ENCODE data around the gene SH2D5.
A peak's percentile ranks its signal among the peaks of the same experiment; 100 is the strongest.

Gene SH2D5

GRCh38 chr1:20711285-20712214 lies 21.0 kb downstream of the SH2D5 start:
- no peak for DNase-seq

- DNase-seq = no peak
These were observed 21.8 kb downstream of the SH2D5 start for GRCh38 chr1:20710469-20711284.

DNA sequence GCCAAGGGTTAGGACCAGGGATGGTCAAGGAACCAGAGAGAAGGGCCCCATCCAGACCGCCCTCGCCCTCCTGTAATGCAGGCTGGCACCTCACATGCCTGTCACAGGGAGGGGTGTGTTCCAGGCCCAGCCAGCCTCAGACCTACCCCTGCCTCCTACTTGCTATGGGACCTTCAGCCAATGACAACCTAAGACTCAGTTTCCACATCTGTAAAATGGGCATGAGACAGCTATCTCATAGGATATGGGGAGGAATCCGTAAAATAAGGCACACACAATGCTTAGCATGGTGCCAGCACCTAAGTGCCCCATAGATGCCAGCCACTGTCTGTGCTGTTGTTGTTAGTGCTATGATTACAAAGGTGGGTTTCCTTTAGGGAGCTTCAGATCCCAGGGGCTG lies 22.6 kb downstream of the SH2D5 start:
- DNase-seq = no peak

DNA sequence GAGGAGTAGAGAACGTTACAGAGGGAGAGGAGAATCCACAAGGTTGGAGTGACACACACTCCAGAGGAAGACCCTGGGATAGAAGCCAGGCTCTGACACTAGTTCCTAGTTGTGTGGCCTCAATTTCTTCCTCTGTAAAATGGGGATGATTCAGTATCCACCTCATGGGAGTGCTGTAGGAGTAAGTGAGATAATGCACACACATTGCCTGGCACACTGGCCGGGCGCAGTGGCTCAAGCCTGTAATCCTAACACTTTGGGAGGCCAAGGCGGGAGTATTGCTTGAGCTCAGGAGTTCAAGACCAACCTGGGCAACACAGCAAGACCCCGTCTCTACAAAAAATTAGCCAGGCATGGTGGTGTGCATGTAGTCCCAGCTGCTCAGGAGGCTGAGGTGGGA lies 23.6 kb downstream of the SH2D5 start:
- no peak for DNase-seq

DNA sequence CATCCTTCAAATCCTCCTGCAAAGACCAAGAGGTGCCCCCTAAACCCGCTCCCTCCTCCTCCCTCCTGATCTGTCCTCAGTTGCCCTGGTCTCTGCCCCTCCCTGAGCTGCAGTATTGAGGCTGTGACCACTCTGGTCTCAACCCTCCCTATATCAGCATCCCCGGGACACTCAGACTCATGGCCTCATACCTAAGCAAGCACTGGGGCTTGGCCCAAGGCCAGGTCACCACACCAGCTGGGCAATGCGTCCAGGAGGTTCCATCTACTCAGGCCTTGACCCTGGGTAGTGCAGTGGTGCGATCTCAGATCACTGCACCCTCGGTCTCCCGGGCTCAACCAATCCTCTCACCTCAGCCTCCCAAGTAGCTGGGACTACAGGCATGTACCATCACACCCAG lies 24.4 kb downstream of the SH2D5 start:
- no peak for DNase-seq

DNA sequence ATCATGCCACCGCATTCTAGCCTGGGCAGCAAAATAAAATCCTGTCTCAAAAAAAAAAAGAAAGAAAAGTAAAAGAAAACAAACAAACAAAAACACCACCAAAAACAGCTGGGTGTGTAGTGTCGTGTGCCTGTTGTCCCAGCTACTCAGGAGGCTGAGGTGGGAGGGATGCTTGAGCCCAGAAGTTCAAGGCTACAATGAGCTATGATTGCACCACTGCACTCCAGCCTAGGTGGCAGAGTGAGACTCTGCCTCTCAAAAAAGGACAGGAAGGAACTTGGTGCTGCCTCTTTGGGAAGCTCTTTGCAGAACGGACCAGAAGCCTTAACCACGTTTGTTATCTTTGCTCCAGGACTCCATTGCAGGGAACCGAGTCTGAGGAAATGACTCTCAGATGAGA lies 25.7 kb downstream of the SH2D5 start:
- DNase-seq = no peak

GRCh38 chr1:20705203-20705755 lies 27.2 kb downstream of the SH2D5 start:
- no peak for DNase-seq

- no peak for DNase-seq
These were observed 27.9 kb downstream of the SH2D5 start for GRCh38 chr1:20704390-20705202.

DNA sequence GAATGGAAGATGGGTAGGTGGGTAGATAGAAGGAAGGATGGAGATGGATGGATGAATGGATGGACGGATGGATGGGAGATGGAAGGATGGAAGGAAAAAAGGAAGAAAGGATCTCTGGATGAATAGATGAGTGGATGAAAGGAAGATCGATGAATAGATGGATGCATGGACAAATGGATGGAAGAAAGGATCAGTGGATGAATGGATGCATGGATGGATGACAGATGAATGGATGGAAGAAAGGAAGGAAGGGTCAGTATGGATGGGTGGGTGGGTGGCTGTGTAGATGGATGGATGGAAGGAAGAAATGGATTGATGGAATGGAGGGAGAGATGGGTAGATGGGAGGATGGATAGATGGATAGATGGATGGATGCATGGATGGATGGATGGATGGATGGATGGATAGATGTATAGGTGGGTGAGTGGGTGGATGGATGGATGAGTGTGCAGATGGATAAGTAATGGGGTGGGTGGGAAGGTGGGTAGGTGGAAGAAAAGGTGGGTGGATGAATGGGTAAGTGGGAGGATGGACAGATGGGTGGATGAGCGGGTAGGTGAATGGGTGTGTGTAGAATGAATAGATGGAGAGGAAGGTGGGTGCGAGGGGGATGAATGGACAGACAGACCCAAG lies 29.3 kb downstream of the SH2D5 start:
- no peak for DNase-seq

- peak in 1 of 2 experiments; percentile 30 for DNase-seq
These were observed 30.1 kb downstream of the SH2D5 start for GRCh38 chr1:20702416-20702815.

- DNase-seq = no peak
These were observed 30.7 kb downstream of the SH2D5 start for GRCh38 chr1:20701847-20702246.

DNA sequence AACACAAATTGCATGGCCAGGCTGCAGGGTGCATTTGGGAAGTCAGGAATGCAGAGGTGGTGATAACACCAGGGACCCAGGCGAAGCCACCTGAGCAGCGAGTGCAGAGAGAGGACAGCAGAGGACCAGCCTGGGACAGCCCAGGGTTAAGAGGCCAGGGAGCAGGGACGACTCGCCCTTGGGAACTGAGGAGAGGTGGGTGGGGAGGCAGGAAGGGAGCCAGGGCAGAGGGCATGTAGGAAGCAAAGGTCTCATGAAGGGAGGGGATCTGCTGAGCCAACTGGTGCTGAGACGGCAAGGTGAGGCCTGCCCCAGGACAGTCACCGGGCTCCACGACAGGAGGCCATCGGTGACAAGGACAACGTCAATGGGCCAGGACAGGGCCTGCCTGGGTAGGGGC lies 31.1 kb downstream of the SH2D5 start:
- DNase-seq = no peak

- DNase-seq = no peak
These were observed 31.8 kb downstream of the SH2D5 start for GRCh38 chr1:20700636-20701215.

DNA sequence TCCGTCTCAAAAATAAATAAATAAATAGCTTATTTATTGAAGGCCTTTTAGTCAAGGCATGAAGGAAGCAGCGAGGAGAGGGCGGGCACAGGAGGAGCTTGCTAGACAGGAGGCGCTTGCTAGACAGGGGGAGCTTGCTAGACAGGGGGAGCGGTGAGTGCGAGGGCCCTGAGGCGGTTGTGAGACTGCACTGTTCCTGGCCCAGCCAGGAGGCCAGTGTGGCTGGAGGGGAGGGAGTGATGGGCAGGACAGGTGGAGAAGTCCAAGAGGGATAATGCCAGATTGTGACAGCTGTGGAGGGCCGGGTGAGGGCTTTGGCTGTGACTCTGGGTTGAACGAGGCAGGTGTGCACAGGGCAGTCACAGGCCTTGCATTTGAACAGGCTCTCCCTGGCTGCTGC lies 32.9 kb downstream of the SH2D5 start:
- DNase-seq = no peak

DNA sequence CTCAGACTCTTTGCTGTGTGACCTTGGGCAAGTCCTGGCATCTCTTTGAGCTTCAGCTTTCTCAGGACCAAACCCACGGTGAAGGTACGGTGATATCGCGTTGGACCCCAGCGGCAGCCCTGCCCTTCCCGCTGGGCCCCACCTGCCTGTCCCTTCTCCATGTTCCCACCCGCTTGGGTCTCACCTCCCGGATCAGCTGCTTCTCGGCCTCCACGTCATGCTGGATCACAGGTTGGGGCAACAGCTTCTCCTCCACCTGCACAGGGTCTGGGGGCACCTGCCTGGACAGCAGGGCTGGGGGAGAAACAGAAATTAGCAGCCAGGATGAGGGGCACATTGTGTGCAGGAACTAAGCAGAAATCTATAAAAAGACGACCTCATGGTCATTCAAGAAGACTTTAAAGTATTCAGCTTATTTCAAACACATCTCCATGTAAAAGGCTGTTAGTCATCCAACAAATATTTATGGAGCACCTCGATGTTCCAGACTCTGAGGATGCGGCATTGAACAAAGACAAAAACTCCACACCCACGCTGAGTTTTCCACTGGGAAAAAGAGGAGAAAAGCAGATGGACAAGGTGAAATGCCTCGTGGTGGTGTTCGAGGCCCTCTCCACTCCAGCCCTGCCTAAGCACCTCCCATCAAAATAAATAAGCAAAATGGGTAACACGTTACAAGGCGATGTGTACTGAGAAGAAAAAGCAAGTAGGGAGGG lies 34.1 kb downstream of the SH2D5 start:
- DNase-seq = no peak

DNA sequence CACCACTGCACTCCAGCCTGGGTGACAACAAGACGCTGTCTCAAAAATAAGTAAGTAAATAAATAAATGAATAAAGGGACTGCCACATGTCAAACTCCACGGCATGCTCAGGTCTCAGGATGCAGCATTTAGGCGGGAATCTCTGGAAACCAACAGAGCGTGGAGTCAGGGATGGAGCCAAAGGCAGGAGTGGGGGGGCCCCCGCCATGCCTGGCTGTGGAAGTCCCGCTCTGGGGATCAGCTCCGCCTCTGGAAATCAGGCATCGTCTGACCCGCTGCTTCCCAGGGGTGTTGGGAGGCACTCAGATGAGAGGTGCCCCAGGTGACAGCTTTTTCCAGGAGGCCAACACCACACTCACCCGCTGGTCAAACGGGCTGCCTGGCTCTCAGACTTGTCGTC lies 34.9 kb downstream of the SH2D5 start:
- no peak for DNase-seq

GRCh38 chr1:20696397-20697333 lies 35.8 kb downstream of the SH2D5 start:
- peak; percentile 75 to 92 for DNase-seq

DNA sequence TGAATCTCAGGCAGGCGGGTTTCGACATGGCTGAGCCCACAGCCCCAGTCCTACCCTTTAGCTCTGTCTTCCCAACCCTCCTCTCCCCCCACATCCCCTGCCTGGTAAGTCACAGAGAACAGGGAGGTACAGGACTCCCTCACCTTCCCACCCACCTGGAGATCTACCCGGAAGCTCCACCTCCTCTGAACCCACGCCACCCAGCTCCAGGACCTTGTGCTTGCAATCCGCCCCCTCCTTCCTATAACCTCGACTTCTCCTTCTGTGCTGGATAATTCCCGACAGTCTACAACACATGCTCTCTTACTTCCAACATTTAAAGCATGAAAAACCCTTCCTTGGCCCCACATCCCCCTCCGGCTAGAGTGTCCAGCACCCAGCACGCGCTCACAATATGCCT lies 37.0 kb downstream of the SH2D5 start:
- no peak for DNase-seq

GRCh38 chr1:20693623-20694022 lies 38.9 kb downstream of the SH2D5 start:
- DNase-seq = no peak

DNA sequence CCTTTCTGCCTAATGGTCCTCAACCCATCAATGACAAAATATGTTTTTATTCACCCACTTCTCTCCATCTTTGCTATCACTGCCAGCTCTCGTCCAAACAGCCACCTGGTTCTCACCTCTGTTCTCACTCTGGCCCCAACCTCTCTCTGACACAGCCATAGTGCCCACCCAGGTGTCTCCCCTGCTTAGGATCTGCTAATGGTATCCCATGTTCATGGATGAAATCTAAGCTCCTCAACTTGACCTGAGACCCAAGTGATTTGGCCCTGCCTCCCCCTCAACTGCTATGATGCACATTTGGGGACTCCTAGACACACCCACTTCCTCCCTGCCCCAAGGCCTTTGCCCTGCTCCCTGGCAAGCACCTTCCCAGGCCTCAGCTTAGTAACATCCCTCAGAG lies 40.6 kb downstream of the SH2D5 start:
- no peak for DNase-seq
